Measurements from ENCODE around the gene MAZ. TPM values are rescaled to one million over a fixed set of nuclear protein-coding genes. Genes with fewer than 3 reads are reported as not detected.
A peak's percentile ranks its signal among the peaks of the same experiment; 100 is the strongest.

The MAZ gene
- total and polyA plus RNA-seq, 2 of the 13 experiments (the other 11 are each of a cell fraction or from before 2014, with no cell fraction given) = 203 to 277 TPM

- TF ChIP-seq ZNF513 (CRISPR knock-in tag; conservative IDR thresholded peaks at IDR 0.05) = no peak; the same call in 1 of the 2 replicates
- TF ChIP-seq DDIT3 (CRISPR knock-in tag; IDR thresholded peaks at IDR 0.05) = no peak
- TF ChIP-seq TBL1XR1 (IDR thresholded peaks at IDR 0.05; ENCODE audit: borderline replicate concordance, low read length, partially characterized antibody) = peak; percentile 48
- TF ChIP-seq MED1 (CRISPR knock-in tag; IDR thresholded peaks at IDR 0.05) = peak; percentile 86
- TF ChIP-seq TBX2 (CRISPR knock-in tag; IDR thresholded peaks at IDR 0.05; ENCODE audit: borderline replicate concordance) = peak; percentile 93
- no peak; the same call in 1 of the 2 replicates for TF ChIP-seq MAZ (IDR thresholded peaks at IDR 0.05; ENCODE audit: borderline replicate concordance, low read depth, low read length)
- peak; percentile 95 for TF ChIP-seq MAZ (CRISPR knock-in tag; IDR thresholded peaks at IDR 0.05; ENCODE audit: low read depth)
- TF ChIP-seq, protein P1, sequence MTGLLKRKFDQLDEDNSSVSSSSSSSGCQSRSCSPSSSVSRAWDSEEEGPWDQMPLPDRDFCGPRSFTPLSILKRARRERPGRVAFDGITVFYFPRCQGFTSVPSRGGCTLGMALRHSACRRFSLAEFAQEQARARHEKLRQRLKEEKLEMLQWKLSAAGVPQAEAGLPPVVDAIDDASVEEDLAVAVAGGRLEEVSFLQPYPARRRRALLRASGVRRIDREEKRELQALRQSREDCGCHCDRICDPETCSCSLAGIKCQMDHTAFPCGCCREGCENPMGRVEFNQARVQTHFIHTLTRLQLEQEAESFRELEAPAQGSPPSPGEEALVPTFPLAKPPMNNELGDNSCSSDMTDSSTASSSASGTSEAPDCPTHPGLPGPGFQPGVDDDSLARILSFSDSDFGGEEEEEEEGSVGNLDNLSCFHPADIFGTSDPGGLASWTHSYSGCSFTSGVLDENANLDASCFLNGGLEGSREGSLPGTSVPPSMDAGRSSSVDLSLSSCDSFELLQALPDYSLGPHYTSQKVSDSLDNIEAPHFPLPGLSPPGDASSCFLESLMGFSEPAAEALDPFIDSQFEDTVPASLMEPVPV (CRISPR knock-in tag; IDR thresholded peaks at IDR 0.05) = peak; percentile 98
- no peak for TF ChIP-seq ZNF562 (CRISPR knock-in tag; IDR thresholded peaks at IDR 0.05; ENCODE audit: borderline replicate concordance)
- peak; percentile 46 for TF ChIP-seq SMAD9 (CRISPR knock-in tag; IDR thresholded peaks at IDR 0.05)
- TF ChIP-seq HOXA7 (CRISPR knock-in tag; IDR thresholded peaks at IDR 0.05) = no peak
- TF ChIP-seq ASH2L (IDR thresholded peaks at IDR 0.05; ENCODE audit: insufficient read length, low read depth, low read length) = peak; percentile 96
- TF ChIP-seq, protein P2, sequence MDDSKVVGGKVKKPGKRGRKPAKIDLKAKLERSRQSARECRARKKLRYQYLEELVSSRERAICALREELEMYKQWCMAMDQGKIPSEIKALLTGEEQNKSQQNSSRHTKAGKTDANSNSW (CRISPR knock-in tag; IDR thresholded peaks at IDR 0.05; ENCODE audit: borderline replicate concordance) = peak; percentile 27; the same call in 1 of the 2 replicates
- TF ChIP-seq KLF16 (CRISPR knock-in tag; IDR thresholded peaks at IDR 0.05) = peak in 1 of 2 experiments; percentile 89; a peak in 2 of 4 replicates
- TF ChIP-seq ZNF777 (CRISPR knock-in tag; IDR thresholded peaks at IDR 0.05) = peak; percentile 63; the same call in 1 of the 2 replicates
- no peak for TF ChIP-seq CEBPB (IDR thresholded peaks at IDR 0.05; ENCODE audit: borderline replicate concordance, low read depth, low read length)
- TF ChIP-seq ZMYM3 (CRISPR knock-in tag; IDR thresholded peaks at IDR 0.05) = peak; percentile 89
- 0 out of 2 replicates have a peak, but pooled peaks have one; percentile 77 for TF ChIP-seq ZBTB3 (CRISPR knock-in tag; IDR thresholded peaks at IDR 0.05; ENCODE audit: borderline replicate concordance, low read depth)
- 0 out of 2 replicates have a peak, but pooled peaks have one; percentile 34 for TF ChIP-seq ZNF720 (CRISPR knock-in tag; IDR thresholded peaks at IDR 0.05)
- TF ChIP-seq RBAK (CRISPR knock-in tag; IDR thresholded peaks at IDR 0.05) = peak; percentile 5; the same call in 1 of the 2 replicates
- no peak for TF ChIP-seq RBM22 (optimal IDR thresholded peaks at IDR 0.05; ENCODE audit: low read length)
Observed at GRCh38 chr16:29790183-29790948, 16.0 kb upstream of the MAZ start, which contains the start of gene KIF22 (continued).

Measured in HepG2 (cell line).